Fibroblast of lung (primary cell): ENCODE data around the gene CCDC122.

Source experiments
- CTCF ChIP-seq, 2 donors: IDR thresholded peaks in 1 of 2; conservative IDR thresholded peaks in 1 of 2; 1 replicate in 1 of 2; 2 replicates in 1 of 2; pipeline ENCODE4 v1.5.1; 2011 to 2012; ENCODE audit warnings: low read length in 2 of 2, control low read depth in 1 of 2, inconsistent platforms in 1 of 2, low read depth in 1 of 2, mild to moderate bottlenecking in 1 of 2
- EZH2 ChIP-seq: IDR thresholded peaks from 2 replicates; pipeline ENCODE4 v1.5.1; 2012; ENCODE audit warnings: low read length, control low read depth, mild to moderate bottlenecking; ENCODE audit errors: missing control alignments

- TF ChIP-seq CTCF (conservative IDR thresholded peaks at IDR 0.05 in 1 of 2, IDR thresholded peaks at IDR 0.05 in 1 of 2; ENCODE audit: low read depth in 1 of 2, low read length in 2 of 2) = no peak
- no peak for TF ChIP-seq EZH2
Measured at GRCh38 chr13:43865892-43866291, 13.6 kb downstream of the CCDC122 start.
